Breast epithelium (tissue), 3 donors: ENCODE results near the gene ARAF.

Experiments used
- POLR2A ChIP-seq: fragments of 450-650 bp; IDR thresholded peaks from one replicate; pipeline ENCODE4 v1.6.1; 2016; ENCODE audit warnings: antibody characterized with exemption, mild to moderate bottlenecking, moderate library complexity
- TF ChIP-seq, protein P1 (sequence below), 3 donors: fragments of 450-650 bp; IDR thresholded peaks; one replicate each; pipeline ENCODE4 v1.5.1; 2016 to 2017; ENCODE audit warnings: antibody characterized with exemption in 3 of 3, mild to moderate bottlenecking in 3 of 3, moderate library complexity in 3 of 3

DNA sequence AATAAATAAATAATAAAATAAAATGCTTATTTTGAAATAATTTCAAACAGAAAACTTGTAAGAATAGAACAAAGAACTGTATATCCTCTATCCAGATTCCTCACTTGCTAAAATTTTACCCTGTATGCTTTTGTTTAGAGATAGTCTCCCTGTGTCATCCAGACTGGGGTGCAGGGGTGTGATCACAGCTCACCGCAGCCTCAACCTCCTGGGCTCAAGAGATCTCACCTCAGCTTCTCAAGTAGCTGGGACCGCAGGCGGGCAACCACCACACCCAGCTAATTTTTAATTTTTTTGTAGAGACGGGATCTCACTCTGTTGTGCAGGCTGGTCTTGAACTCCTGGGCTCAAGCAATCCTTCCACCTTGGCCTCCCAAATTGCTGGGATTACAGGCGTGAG is 17.5 kb upstream of the ARAF start:
- TF ChIP-seq, protein P1, sequence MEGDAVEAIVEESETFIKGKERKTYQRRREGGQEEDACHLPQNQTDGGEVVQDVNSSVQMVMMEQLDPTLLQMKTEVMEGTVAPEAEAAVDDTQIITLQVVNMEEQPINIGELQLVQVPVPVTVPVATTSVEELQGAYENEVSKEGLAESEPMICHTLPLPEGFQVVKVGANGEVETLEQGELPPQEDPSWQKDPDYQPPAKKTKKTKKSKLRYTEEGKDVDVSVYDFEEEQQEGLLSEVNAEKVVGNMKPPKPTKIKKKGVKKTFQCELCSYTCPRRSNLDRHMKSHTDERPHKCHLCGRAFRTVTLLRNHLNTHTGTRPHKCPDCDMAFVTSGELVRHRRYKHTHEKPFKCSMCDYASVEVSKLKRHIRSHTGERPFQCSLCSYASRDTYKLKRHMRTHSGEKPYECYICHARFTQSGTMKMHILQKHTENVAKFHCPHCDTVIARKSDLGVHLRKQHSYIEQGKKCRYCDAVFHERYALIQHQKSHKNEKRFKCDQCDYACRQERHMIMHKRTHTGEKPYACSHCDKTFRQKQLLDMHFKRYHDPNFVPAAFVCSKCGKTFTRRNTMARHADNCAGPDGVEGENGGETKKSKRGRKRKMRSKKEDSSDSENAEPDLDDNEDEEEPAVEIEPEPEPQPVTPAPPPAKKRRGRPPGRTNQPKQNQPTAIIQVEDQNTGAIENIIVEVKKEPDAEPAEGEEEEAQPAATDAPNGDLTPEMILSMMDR (IDR thresholded peaks at IDR 0.05), result no peak
- TF ChIP-seq POLR2A, result no peak
